ENCODE data around the gene TSPAN14.

TSPAN14 gene

DNA sequence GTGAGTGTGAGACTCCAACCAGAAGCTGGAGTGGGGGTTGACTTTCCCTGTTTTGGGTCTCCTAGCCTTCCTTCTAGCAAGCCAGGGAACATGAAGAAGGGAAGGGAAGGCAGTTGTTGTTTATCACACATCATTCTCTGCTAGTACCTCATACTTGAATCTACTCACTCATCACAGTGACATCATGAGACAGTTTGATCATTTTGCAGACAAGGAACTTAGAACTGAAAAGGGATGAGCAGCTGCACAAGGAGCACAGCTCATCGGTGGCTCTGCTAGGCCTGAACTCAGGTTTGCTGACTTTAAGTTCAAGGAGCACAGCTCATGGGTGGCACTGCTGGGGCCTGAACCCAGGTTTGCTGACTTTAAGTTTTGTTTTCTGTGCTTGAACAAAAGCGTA, 26.6 kb upstream of the TSPAN14 start:
- no peaks in the 10 kb centered on the region for H3K36me3 ChIP-seq (replicated peaks; ENCODE audit: insufficient read depth, low read length)
- H3K27ac ChIP-seq (ENCODE audit: low read length) = no peak overlapping the region
- H2AFZ ChIP-seq (ENCODE audit: low read length) = no peak overlapping the region
- TF ChIP-seq CTCF (IDR thresholded peaks at IDR 0.05; ENCODE audit: low read length) (no peak), EZH2phosphoT487 (IDR thresholded peaks at IDR 0.05; ENCODE audit: low read length) (no peak), EZH2 (optimal IDR thresholded peaks at IDR 0.05; ENCODE audit: low read depth, low read length) (no peak)
- H3K4me1 ChIP-seq (ENCODE audit: low read length) = no peaks in the 10 kb centered on the region
- no peak overlapping the region for H3K9ac ChIP-seq (ENCODE audit: low read length)
- H3K4me2 ChIP-seq (ENCODE audit: low read depth, low read length) = no peak overlapping the region
- no peaks in the 10 kb centered on the region for H3F3A ChIP-seq (ENCODE audit: insufficient read depth, low read length)
- no peaks in the 10 kb centered on the region for H3K9me2 ChIP-seq (replicated peaks; ENCODE audit: insufficient read depth, low read length)
- no peaks in the 10 kb centered on the region for H3K27me3 ChIP-seq (replicated peaks; ENCODE audit: insufficient read depth, low read length)
- no peak overlapping the region for H3K4me3 ChIP-seq (ENCODE audit: low read length)
- H4K20me1 ChIP-seq (ENCODE audit: insufficient read depth, low read length) = no peaks in the 10 kb centered on the region
- no peak for DNase-seq
- no peaks in the 10 kb centered on the region for H3K9me3 ChIP-seq (replicated peaks; ENCODE audit: insufficient read depth, low read length)
- H3K79me2 ChIP-seq (ENCODE audit: low read length) = no peaks in the 10 kb centered on the region

- Histone ChIP-seq H3K9ac (ENCODE audit: low read length) (no peak overlapping the region), H3K27me3 (replicated peaks; ENCODE audit: insufficient read depth, low read length) (no peaks in the 10 kb centered on the region), H2AFZ (ENCODE audit: low read length) (no peak overlapping the region), H3K36me3 (replicated peaks; ENCODE audit: insufficient read depth, low read length) (no peaks in the 10 kb centered on the region), H3K9me2 (replicated peaks; ENCODE audit: insufficient read depth, low read length) (no peaks in the 10 kb centered on the region), H3K4me1 (ENCODE audit: low read length) (no peaks in the 10 kb centered on the region), H3F3A (ENCODE audit: insufficient read depth, low read length) (no peaks in the 10 kb centered on the region), H3K27ac (ENCODE audit: low read length) (no peak overlapping the region), H3K4me2 (ENCODE audit: low read depth, low read length) (no peak overlapping the region), H4K20me1 (ENCODE audit: insufficient read depth, low read length) (no peaks in the 10 kb centered on the region), H3K79me2 (ENCODE audit: low read length) (no peaks in the 10 kb centered on the region), H3K4me3 (ENCODE audit: low read length) (no peak overlapping the region), H3K9me3 (replicated peaks; ENCODE audit: insufficient read depth, low read length) (no peaks in the 10 kb centered on the region)
- TF ChIP-seq EZH2phosphoT487 (IDR thresholded peaks at IDR 0.05; ENCODE audit: low read length) (no peak), CTCF (IDR thresholded peaks at IDR 0.05; ENCODE audit: low read length) (no peak), EZH2 (optimal IDR thresholded peaks at IDR 0.05; ENCODE audit: low read depth, low read length) (no peak)
- no peak for DNase-seq
These were observed 24.6 kb upstream of the TSPAN14 start for GRCh38 chr10:80429521-80429973.

DNA sequence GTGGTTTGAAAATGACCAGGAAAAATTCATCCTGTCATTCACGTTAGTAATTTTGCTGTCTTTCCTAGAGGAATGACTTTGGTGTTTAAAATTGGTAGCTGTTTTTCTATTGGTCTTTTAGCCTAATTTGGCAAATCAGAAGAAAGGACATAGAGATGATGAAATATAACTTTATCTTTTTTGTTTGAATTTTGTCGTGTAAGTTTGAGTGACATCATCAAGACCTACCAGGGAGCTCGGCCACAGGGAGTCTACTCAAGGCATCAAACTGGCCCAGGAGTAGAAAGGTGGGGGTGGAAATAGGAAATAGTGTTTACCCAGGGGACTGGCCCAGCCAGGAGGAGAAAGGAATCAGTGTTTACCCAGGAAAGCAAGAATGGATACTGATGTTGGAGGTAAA, 21.0 kb upstream of the TSPAN14 start:
- Histone ChIP-seq H2AFZ (ENCODE audit: low read length) (no peak overlapping the region), H3K9me3 (replicated peaks; ENCODE audit: insufficient read depth, low read length) (no peaks in the 10 kb centered on the region), H3K9me2 (replicated peaks; ENCODE audit: insufficient read depth, low read length) (no peaks in the 10 kb centered on the region), H3K79me2 (ENCODE audit: low read length) (no peaks in the 10 kb centered on the region), H3F3A (ENCODE audit: insufficient read depth, low read length) (no peaks in the 10 kb centered on the region), H3K27ac (ENCODE audit: low read length) (no peak overlapping the region), H3K9ac (ENCODE audit: low read length) (no peak overlapping the region), H4K20me1 (ENCODE audit: insufficient read depth, low read length) (no peaks in the 10 kb centered on the region), H3K4me2 (ENCODE audit: low read depth, low read length) (no peak overlapping the region), H3K27me3 (replicated peaks; ENCODE audit: insufficient read depth, low read length) (no peaks in the 10 kb centered on the region), H3K36me3 (replicated peaks; ENCODE audit: insufficient read depth, low read length) (no peaks in the 10 kb centered on the region), H3K4me3 (ENCODE audit: low read length) (no peak overlapping the region), H3K4me1 (ENCODE audit: low read length) (peaks cover 6% of the 10 kb centered on the region; the same call in 1 of the 2 replicates)
- TF ChIP-seq CTCF (IDR thresholded peaks at IDR 0.05; ENCODE audit: low read length) = no peak
- no peak for TF ChIP-seq EZH2 (optimal IDR thresholded peaks at IDR 0.05; ENCODE audit: low read depth, low read length)
- no peak for TF ChIP-seq EZH2phosphoT487 (IDR thresholded peaks at IDR 0.05; ENCODE audit: low read length)
- DNase-seq = no peak

Measured in MM.1S (cell line).